GM12878 (cell line): ENCODE measurements around the gene MND1. TPM values are rescaled to one million over a fixed set of nuclear protein-coding genes. Genes with fewer than 3 reads are reported as not detected.
A peak's percentile ranks its signal among the peaks of the same experiment; 100 is the strongest.

ENCODE experiments used
- ATF7 ChIP-seq: fragments of 450-650 bp; IDR thresholded peaks from 2 replicates; pipeline ENCODE4 v1.6.1; 2016; ENCODE audit warnings: low read depth, mild to moderate bottlenecking
- CBX3 ChIP-seq: fragments of 200-600 bp; sonication (generic); IDR thresholded peaks from 2 replicates; pipeline ENCODE4 v1.6.1; 2016; ENCODE audit warnings: low read depth, borderline replicate concordance
- EP300 ChIP-seq, 2 experiments: fragments of 150-350 bp in 1 of 2; IDR thresholded peaks; 2 replicates each; pipeline ENCODE4 v1.6.1; 2011 to 2012; ENCODE audit warnings: low read depth in 2 of 2, low read length in 2 of 2, borderline replicate concordance in 1 of 2, improper control_type of control experiment in 1 of 2, inconsistent platforms in 1 of 2; ENCODE audit not compliant: control insufficient read depth in 1 of 2
- ESRRA ChIP-seq: IDR thresholded peaks from 2 replicates; pipeline ENCODE4 v1.6.1; 2012; ENCODE audit warnings: mild to moderate bottlenecking, low read length, improper control_type of control experiment
- ETV6 ChIP-seq, 2 experiments: fragments of 450-650 bp in 1 of 2; IDR thresholded peaks in 1 of 2; conservative IDR thresholded peaks in 1 of 2; 2 replicates each; pipeline ENCODE4 v1.6.1; 2014; ENCODE audit warnings: antibody characterized with exemption in 1 of 2, borderline replicate concordance in 1 of 2, low read depth in 1 of 2, mild to moderate bottlenecking in 1 of 2, moderate library complexity in 1 of 2
- FOXM1 ChIP-seq: IDR thresholded peaks from 2 replicates; pipeline ENCODE4 v1.6.1; 2012; ENCODE audit warnings: low read depth, mild to moderate bottlenecking, inconsistent platforms, low read length, moderate library complexity
- HCFC1 ChIP-seq: fragments of 150-350 bp; IDR thresholded peaks from 2 replicates; pipeline ENCODE4 v1.6.1; 2014; ENCODE audit warnings: low read length
- KLF5 ChIP-seq: fragments of 450-650 bp; IDR thresholded peaks from 2 replicates; pipeline ENCODE4 v1.6.1; 2014; ENCODE audit warnings: mild to moderate bottlenecking; ENCODE audit not compliant: partially characterized antibody
- SREBF2 ChIP-seq: IDR thresholded peaks from 2 replicates; pipeline ENCODE4 v1.6.1; 2012; ENCODE audit warnings: mild to moderate bottlenecking, low read length
- ZNF274 ChIP-seq: IDR thresholded peaks from one replicate; pipeline ENCODE4 v1.8.0; 2011; ENCODE audit not compliant: insufficient read length, insufficient read depth
- polyA plus RNA-seq, 11 experiments: library from polyadenylated mRNA; depleted of rRNA in 4 of 11; unstranded in 6 of 11; stranded (reverse) in 5 of 11; fragments of >200 nt; fragmentation: Nextera tagmentation in 4 of 11; fragmentation: Illumina TruSeq in 1 of 11; extraction: Ambion mirVana in 4 of 11; extraction: Trizol in 1 of 11; gene quantifications; 1 replicate in 1 of 11; 2 replicates in 10 of 11; pipeline versions ENCODE4 v1.2.1 to v1.2.3, GENCODE V29; 2011 to 2016; ENCODE audit warnings: inconsistent platforms in 2 of 11, missing spikeins in 2 of 11, low read depth in 1 of 11
- total RNA-seq, 4 experiments: library from RNA; depleted of rRNA in 3 of 4; stranded (reverse); fragments of >200 nt in 3 of 4; fragmentation: Illumina TruSeq in 1 of 4; extraction: Trizol in 1 of 4; gene quantifications; 2 replicates each; pipeline versions ENCODE4 v1.2.1 to v1.2.3, GENCODE V29; 2013 to 2021
- TF ChIP-seq, protein P1 (sequence below): fragments of 450-650 bp; IDR thresholded peaks from 2 replicates; pipeline ENCODE4 v1.6.1; 2018; ENCODE audit warnings: mild to moderate bottlenecking, low read depth, moderate library complexity; ENCODE audit not compliant: partially characterized antibody
- TF ChIP-seq, protein P2 (sequence below): fragments of 450-650 bp; formaldehyde crosslinking; IDR thresholded peaks from 2 replicates; pipeline ENCODE4 v1.4.0; 2022; ENCODE audit warnings: mild to moderate bottlenecking, moderate library complexity
- TF ChIP-seq, protein P3 (sequence below): IDR thresholded peaks from 2 replicates; pipeline ENCODE4 v1.6.1; 2012; ENCODE audit warnings: low read depth, low read length, improper control_type of control experiment
- TF ChIP-seq, protein P4 (sequence below): IDR thresholded peaks from 2 replicates; pipeline ENCODE4 v1.6.1; 2011; ENCODE audit warnings: mild to moderate bottlenecking, low read depth, low read length, moderate library complexity; ENCODE audit not compliant: insufficient replicate concordance
- TF ChIP-seq, protein P5 (sequence below): fragments of 150-350 bp; IDR thresholded peaks from 2 replicates; pipeline ENCODE4 v1.6.1; 2014; ENCODE audit warnings: mild to moderate bottlenecking, low read depth, low read length

MND1 gene
- total and polyA plus RNA-seq, 10 of the 15 experiments (the other 5 are each of a cell fraction or from before 2014, with no cell fraction given): 17.7 to 58.1 (median 47.3) TPM

DNA sequence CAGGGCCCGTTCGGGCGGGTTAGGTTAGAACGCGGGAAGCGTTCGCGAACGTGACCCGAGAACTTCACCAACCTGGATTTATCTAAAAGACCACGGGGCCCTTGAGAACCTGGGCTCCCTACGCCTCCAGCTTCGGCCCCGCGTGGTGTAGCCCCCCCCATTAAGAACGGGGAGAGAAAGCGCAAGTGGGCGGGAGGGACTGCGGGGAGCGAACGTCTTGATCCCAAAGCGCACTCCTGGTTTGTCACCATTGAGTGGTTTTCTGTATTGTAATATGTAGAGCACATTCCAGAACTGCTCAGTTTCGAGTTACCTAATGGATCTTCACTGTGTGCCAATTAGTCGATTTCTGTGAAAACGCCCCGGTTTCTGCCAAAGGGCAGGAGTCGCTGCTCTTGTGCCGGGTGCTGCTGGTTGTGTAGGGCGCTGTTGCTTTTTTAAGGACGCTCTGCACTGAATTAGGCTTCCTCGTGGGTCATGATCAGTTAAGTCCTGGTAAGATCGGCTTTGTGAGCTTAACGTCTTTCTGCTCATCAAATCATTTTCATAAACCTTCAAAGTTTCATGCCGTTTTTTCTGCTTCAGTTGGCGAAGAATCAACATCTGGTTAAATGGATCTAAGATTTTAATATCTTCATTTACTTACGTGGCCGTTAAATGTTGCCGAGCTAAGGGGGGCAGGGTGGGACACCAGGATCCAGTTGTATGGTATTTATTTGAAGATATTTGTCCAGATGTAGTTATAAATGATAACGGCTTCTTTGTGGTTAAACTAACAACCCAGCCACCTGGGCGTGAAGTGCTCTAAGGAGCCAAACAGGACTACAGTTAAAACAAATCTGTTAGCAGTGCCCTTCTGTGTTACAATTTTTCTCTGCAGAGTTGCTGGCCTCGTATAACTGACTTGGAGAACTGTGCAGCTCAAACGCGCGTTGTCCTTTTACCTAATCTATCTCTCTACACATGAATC, 809 bp downstream of the MND1 start (continued):
- TF ChIP-seq ATF7 (no peak), SREBF2 (no peak), CBX3 (no peak), HCFC1 (no peak), ESRRA (no peak), KLF5 (no peak), FOXM1 (0 out of 2 replicates have a peak, but pooled peaks have one; percentile 25), ZNF274 (no peak), ETV6 (conservative IDR thresholded peaks at IDR 0.05 in 1 of 2, IDR thresholded peaks at IDR 0.05 in 1 of 2; ENCODE audit: borderline replicate concordance in 1 of 2, low read depth in 1 of 2) (no peak), EP300 (IDR thresholded peaks at IDR 0.05; ENCODE audit: borderline replicate concordance in 1 of 2, control insufficient read depth in 1 of 2, low read depth in 2 of 2, low read length in 2 of 2) (no peak)
- TF ChIP-seq, protein P1, sequence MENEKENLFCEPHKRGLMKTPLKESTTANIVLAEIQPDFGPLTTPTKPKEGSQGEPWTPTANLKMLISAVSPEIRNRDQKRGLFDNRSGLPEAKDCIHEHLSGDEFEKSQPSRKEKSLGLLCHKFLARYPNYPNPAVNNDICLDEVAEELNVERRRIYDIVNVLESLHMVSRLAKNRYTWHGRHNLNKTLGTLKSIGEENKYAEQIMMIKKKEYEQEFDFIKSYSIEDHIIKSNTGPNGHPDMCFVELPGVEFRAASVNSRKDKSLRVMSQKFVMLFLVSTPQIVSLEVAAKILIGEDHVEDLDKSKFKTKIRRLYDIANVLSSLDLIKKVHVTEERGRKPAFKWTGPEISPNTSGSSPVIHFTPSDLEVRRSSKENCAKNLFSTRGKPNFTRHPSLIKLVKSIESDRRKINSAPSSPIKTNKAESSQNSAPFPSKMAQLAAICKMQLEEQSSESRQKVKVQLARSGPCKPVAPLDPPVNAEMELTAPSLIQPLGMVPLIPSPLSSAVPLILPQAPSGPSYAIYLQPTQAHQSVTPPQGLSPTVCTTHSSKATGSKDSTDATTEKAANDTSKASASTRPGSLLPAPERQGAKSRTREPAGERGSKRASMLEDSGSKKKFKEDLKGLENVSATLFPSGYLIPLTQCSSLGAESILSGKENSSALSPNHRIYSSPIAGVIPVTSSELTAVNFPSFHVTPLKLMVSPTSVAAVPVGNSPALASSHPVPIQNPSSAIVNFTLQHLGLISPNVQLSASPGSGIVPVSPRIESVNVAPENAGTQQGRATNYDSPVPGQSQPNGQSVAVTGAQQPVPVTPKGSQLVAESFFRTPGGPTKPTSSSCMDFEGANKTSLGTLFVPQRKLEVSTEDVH: no peak
- TF ChIP-seq, protein P2, sequence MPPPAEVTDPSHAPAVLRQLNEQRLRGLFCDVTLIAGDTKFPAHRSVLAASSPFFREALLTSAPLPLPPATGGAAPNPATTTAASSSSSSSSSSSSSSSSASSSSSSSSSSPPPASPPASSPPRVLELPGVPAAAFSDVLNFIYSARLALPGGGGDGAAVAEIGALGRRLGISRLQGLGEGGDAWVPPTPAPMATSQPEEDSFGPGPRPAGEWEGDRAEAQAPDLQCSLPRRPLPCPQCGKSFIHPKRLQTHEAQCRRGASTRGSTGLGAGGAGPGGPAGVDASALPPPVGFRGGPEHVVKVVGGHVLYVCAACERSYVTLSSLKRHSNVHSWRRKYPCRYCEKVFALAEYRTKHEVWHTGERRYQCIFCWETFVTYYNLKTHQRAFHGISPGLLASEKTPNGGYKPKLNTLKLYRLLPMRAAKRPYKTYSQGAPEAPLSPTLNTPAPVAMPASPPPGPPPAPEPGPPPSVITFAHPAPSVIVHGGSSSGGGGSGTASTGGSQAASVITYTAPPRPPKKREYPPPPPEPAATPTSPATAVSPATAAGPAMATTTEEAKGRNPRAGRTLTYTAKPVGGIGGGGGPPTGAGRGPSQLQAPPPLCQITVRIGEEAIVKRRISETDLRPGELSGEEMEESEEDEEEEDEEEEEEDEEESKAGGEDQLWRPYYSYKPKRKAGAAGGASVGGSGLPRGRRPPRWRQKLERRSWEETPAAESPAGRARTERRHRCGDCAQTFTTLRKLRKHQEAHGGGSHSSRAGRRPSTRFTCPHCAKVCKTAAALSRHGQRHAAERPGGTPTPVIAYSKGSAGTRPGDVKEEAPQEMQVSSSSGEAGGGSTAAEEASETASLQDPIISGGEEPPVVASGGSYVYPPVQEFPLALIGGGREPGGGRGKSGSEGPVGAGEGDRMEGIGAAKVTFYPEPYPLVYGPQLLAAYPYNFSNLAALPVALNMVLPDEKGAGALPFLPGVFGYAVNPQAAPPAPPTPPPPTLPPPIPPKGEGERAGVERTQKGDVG (CRISPR knock-in tag): no peak
- TF ChIP-seq, protein P3, sequence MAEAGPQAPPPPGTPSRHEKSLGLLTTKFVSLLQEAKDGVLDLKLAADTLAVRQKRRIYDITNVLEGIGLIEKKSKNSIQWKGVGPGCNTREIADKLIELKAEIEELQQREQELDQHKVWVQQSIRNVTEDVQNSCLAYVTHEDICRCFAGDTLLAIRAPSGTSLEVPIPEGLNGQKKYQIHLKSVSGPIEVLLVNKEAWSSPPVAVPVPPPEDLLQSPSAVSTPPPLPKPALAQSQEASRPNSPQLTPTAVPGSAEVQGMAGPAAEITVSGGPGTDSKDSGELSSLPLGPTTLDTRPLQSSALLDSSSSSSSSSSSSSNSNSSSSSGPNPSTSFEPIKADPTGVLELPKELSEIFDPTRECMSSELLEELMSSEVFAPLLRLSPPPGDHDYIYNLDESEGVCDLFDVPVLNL: no peak
- TF ChIP-seq, protein P4, sequence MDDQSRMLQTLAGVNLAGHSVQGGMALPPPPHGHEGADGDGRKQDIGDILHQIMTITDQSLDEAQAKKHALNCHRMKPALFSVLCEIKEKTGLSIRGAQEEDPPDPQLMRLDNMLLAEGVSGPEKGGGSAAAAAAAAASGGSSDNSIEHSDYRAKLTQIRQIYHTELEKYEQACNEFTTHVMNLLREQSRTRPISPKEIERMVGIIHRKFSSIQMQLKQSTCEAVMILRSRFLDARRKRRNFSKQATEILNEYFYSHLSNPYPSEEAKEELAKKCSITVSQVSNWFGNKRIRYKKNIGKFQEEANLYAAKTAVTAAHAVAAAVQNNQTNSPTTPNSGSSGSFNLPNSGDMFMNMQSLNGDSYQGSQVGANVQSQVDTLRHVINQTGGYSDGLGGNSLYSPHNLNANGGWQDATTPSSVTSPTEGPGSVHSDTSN: no peak
- TF ChIP-seq, protein P5, sequence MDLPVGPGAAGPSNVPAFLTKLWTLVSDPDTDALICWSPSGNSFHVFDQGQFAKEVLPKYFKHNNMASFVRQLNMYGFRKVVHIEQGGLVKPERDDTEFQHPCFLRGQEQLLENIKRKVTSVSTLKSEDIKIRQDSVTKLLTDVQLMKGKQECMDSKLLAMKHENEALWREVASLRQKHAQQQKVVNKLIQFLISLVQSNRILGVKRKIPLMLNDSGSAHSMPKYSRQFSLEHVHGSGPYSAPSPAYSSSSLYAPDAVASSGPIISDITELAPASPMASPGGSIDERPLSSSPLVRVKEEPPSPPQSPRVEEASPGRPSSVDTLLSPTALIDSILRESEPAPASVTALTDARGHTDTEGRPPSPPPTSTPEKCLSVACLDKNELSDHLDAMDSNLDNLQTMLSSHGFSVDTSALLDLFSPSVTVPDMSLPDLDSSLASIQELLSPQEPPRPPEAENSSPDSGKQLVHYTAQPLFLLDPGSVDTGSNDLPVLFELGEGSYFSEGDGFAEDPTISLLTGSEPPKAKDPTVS: no peak
